AG09309 (cell line): ENCODE results near the gene TCP11L2.
"Not testable (repeated sequence)": the region's sequence is repeated elsewhere in the genome, so short reads cannot be mapped to it uniquely, and the experiment has no call there.

Experiments used
- DNase-seq: peaks from one replicate; pipeline ENCODE4 v3.0.0-alpha.2; 2010; ENCODE audit warnings: low read depth
- H3K4me3 ChIP-seq: 2 replicates; pipeline ENCODE4 v1.5.1; 2011; ENCODE audit warnings: mild to moderate bottlenecking, low read depth, low read length, moderate library complexity; ENCODE audit not compliant: control insufficient read depth
- TF ChIP-seq, protein P1 (sequence below): IDR thresholded peaks from 2 replicates; pipeline ENCODE4 v1.5.1; 2011; ENCODE audit warnings: mild to moderate bottlenecking, low read depth, low read length, inconsistent platforms; ENCODE audit not compliant: insufficient read depth, control insufficient read depth; ENCODE audit errors: missing control alignments

The TCP11L2 gene

DNA sequence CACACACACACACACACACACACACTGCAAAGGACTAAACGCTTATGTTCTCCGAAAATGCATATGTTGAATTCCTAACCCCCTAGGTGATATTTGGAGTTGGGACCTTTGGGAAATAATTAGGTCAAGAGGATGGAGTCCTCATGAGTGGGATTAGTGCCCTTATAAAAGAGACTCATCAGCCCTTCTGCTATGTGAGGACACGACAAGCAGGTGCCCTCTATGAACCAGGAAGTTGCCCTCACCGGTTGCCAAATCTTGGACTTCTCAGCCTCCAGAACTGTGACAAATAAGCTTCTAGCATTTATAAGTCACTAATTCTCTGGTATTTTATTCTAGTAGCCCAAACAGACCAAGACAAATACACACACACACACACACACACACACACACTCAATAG lies 20.7 kb upstream of the TCP11L2 start:
- no peak overlapping the region for H3K4me3 ChIP-seq
- TF ChIP-seq, protein P1, sequence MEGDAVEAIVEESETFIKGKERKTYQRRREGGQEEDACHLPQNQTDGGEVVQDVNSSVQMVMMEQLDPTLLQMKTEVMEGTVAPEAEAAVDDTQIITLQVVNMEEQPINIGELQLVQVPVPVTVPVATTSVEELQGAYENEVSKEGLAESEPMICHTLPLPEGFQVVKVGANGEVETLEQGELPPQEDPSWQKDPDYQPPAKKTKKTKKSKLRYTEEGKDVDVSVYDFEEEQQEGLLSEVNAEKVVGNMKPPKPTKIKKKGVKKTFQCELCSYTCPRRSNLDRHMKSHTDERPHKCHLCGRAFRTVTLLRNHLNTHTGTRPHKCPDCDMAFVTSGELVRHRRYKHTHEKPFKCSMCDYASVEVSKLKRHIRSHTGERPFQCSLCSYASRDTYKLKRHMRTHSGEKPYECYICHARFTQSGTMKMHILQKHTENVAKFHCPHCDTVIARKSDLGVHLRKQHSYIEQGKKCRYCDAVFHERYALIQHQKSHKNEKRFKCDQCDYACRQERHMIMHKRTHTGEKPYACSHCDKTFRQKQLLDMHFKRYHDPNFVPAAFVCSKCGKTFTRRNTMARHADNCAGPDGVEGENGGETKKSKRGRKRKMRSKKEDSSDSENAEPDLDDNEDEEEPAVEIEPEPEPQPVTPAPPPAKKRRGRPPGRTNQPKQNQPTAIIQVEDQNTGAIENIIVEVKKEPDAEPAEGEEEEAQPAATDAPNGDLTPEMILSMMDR: no peak
- DNase-seq: no peak

DNA sequence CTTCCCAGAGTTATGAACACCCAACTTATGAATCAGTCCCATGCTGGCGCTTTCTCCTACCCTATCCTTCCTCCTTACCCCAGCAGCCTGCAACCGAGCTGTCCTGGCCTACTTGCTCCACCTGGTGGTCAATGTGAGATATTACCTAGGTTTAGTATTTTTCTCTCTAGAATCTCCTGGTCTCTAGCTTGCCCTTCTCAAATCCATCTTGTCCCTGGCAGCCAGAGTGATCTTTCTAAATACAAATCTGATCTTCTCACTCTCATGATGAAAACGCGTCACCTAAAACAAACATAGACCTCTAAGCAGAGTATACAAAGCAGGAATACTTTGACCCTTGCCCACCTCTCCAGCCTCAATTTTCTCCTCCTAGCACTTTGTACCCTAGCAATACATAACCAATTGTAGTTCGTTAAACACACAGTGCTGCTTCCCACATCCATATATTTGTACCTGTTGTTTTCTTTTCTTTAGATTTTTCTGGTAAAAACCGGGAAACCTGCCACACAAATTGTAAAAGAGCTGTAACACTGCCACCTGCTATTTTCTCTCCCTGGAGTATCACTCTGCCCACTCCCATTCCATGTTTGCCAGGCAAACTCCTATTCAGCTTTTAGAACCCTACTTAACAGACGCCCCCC lies 20.0 kb upstream of the TCP11L2 start:
- DNase-seq: no peak
- H3K4me3 ChIP-seq: no peak overlapping the region

DNA sequence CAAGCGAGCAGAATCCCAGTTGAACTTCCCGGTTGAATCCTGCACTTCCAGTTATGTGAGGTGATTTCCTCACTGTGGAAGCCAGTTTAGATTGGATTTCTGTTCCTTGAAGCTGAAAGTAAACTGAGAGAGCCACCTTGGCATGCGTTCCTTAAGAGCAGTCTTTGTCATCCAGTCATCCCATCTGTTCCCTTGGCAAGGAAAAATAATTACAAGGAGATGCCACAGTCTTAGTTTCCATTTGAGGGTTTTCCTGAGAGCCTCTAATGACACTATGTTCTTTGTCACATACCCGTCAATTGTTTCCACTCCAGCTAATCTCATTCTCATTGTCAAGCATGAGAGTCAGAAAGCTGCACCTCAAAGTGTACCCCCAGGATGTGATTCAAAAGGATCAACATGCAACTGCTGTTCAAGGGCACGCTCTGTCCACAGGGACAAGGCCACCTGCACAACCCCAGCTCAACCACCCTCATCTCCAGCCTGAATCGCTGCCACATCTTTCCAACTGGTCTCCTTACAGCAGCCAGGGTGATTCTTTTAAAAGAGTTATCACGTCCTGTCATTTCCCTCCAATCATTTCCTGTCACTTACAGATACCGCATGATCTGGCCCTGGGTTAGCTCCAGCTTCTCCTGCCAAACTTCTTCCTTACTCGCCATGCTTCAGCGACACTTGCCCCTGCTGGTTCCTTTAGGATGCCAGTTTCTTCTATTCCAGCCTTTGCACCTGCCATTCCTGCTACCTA lies 18.0 kb upstream of the TCP11L2 start:
- DNase-seq: no peak
- no peak overlapping the region for H3K4me3 ChIP-seq
- TF ChIP-seq, protein P1: no peak

More for the DNA sequence above, 20.0 kb upstream of the TCP11L2 start:
- TF ChIP-seq, protein P1: peak; percentile 76

DNA sequence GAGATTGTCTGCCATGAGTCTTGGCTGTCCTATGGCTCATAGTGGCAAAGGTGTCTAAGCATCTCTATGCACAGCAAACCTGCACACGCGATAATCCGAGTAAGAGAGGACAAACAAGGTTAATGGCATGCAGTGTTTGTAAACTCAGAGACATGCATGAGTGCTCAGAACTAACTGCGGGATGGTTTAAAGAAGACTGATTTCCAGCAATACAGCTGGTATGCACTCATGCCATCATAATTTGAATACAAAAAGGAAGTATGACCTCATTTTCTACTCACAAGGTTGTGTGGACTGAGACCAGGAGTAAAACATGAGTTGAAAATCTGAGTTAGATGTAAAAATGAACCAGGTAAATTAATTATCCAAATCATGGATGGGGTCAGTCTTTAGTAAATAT lies 16.6 kb upstream of the TCP11L2 start:
- DNase-seq: no peak
- TF ChIP-seq, protein P1: no peak
- H3K4me3 ChIP-seq: no peak overlapping the region

DNA sequence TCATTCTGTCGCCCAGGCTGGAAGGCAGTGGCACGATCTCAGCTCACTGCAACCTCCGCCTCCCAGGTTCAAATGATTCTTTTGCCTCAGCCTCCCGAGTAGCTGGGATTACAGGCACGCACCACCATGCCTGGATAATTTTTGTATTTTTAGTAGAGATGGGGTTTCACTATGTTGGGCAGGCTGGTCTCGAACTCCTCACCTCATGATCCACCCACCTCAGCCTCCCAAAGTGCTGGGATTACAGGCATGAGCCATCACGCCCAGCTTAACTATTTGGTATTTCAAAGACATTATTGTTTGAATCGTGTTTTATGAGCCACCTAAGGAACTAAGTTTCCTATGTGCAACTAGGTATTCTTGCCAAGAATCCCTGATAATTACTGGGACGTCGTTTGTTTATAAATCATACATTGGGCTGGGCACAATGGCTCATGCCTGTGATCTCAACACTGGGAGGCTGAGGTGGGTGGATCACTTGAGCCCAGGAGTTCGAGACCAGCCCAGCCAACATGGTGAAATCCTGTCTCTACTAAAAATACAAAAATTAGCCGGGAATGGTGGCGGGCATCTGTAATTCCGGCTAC lies 15.9 kb upstream of the TCP11L2 start:
- DNase-seq, H3K4me3 ChIP-seq: not testable (repeated sequence)

DNA sequence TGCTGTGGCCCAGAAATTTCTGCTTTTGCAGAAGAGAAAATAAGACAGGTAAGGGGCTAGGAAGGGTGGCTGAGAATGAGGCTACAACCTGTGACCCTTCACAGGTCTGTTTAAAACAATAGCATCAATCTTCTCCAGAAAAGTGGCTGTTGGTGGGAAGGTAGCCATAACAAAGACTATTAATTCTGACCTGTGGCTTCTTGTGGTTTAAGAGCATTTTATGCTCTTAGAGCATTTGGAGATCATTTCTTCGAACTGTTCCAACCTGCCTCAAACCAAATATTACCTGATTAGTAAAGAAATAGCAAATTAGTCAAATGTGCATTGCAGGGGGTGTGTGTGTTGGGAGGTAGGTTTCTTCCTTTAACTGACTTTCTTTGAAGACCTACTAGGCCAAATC lies 15.2 kb upstream of the TCP11L2 start:
- TF ChIP-seq, protein P1: no peak
- no peak overlapping the region for H3K4me3 ChIP-seq
- DNase-seq: no peak

DNA sequence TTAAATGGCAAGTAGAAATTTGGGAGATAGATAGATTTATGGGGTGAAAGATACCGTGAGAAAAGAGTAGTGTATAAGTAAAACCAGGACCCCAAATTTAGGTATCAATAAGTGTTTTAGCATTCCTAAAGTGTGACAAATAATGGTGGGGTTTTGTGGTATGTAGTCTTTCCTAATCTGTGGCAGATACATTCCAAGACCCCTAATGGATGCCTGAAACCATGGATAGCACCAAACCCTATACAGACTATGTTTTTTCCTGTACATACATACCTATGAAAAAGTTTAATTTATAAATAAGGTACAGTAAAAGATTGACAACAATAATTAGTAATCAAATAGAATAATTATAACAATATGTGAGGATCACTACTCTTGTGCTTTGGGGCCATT lies 14.4 kb upstream of the TCP11L2 start:
- no peak for DNase-seq
- TF ChIP-seq, protein P1: no peak
- H3K4me3 ChIP-seq: no peak overlapping the region
